Measurements from ENCODE around the gene LIMA1.

DNA sequence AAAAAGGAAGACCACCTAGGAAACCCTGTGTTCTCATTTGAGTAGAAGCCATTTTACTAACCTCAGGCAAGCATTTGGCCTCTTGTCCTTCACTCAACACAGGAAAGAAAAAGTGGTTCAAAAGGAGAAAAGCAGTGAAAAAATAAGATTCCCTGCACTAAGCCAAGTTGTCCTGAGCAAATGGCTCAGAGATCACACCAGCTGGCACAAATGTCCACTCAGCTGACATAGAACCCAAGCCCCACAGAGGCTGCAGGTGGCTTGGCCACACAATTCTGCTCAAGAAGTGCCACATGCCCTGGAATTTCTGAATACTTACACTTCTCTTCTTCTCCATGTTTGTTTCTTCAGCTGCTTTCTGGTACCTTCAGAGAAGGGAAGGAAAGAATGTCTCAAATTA, 52.0 kb downstream of the LIMA1 start:
- TF ChIP-seq, protein P1, sequence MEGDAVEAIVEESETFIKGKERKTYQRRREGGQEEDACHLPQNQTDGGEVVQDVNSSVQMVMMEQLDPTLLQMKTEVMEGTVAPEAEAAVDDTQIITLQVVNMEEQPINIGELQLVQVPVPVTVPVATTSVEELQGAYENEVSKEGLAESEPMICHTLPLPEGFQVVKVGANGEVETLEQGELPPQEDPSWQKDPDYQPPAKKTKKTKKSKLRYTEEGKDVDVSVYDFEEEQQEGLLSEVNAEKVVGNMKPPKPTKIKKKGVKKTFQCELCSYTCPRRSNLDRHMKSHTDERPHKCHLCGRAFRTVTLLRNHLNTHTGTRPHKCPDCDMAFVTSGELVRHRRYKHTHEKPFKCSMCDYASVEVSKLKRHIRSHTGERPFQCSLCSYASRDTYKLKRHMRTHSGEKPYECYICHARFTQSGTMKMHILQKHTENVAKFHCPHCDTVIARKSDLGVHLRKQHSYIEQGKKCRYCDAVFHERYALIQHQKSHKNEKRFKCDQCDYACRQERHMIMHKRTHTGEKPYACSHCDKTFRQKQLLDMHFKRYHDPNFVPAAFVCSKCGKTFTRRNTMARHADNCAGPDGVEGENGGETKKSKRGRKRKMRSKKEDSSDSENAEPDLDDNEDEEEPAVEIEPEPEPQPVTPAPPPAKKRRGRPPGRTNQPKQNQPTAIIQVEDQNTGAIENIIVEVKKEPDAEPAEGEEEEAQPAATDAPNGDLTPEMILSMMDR (IDR thresholded peaks at IDR 0.05), result no peak
- no peak for TF ChIP-seq EZH2 (IDR thresholded peaks at IDR 0.05; ENCODE audit: borderline replicate concordance, insufficient read depth, low read depth, low read length, poor library complexity, severe bottlenecking)
